Measurements from ENCODE around the gene MALRD1.

DNA sequence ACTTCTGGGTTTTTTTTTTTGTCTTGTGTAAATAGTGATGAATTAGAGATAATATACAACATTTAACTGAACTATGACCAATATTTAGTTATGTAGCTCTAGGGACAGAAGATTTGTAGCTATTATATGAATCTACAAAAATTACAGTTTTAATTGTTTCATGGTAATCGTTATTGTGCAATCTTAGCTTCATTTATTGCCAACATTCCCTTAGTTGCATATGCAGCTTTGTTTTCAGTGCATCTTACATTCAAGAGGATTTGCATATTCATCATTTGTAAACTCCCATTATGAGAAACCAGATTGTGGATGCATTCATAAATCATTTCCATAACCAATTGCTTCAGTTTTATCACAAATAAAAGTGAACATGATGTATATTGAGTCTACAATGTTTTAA is 68.8 kb downstream of the MALRD1 start:
- TF ChIP-seq, protein P1, sequence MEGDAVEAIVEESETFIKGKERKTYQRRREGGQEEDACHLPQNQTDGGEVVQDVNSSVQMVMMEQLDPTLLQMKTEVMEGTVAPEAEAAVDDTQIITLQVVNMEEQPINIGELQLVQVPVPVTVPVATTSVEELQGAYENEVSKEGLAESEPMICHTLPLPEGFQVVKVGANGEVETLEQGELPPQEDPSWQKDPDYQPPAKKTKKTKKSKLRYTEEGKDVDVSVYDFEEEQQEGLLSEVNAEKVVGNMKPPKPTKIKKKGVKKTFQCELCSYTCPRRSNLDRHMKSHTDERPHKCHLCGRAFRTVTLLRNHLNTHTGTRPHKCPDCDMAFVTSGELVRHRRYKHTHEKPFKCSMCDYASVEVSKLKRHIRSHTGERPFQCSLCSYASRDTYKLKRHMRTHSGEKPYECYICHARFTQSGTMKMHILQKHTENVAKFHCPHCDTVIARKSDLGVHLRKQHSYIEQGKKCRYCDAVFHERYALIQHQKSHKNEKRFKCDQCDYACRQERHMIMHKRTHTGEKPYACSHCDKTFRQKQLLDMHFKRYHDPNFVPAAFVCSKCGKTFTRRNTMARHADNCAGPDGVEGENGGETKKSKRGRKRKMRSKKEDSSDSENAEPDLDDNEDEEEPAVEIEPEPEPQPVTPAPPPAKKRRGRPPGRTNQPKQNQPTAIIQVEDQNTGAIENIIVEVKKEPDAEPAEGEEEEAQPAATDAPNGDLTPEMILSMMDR (IDR thresholded peaks at IDR 0.05) = no peak
- TF ChIP-seq POLR2A (IDR thresholded peaks at IDR 0.05) = no peak

Measured in body of pancreas (tissue), 4 donors.